ENCODE measurements around the gene SYF2. TPM values are rescaled to one million over a fixed set of nuclear protein-coding genes. Genes with fewer than 3 reads are reported as not detected.
A peak's percentile ranks its signal among the peaks of the same experiment; 100 is the strongest.

The SYF2 gene
- total and polyA plus RNA-seq, 2 donors (not counting 3 experiments of a cell fraction or from before 2014, with no cell fraction given), result 9.3 to 38.0 TPM

GRCh38 chr1:25232866-25233784 lies 823 bp upstream of the SYF2 start:
- peak overlapping the region; percentile 79 for H3K9ac ChIP-seq (replicated peaks; ENCODE audit: extremely low read depth, insufficient read depth, low read length)
- H3K4me3 ChIP-seq (replicated peaks in 1 of 3; ENCODE audit: insufficient read depth in 1 of 3, low read depth in 1 of 3, low read length in 3 of 3), result peak overlapping the region; percentile 64 to 88 (median 87)
- H2AFZ ChIP-seq (ENCODE audit: low read depth, low read length), result peak overlapping the region; percentile 45
- H3K9me3 ChIP-seq (replicated peaks; ENCODE audit: control insufficient read depth, insufficient read depth, low read length), result no peaks in the 10 kb centered on the region
- peak; percentile 71 for DNase-seq (ENCODE audit: low read depth, low spot score)
- no peak for FAIRE-seq
- dilution Hi-C loops (cut with MboI; ENCODE audit: extremely low pct_ligation_motif_present, low sequenced_read_pairs) (no loop called here), intact Hi-C loops (cut with micrococcal nuclease) (loop anchor here (1.0 to 10.0 kb wide), 4 partner anchors 14 to 591 kb away; partner anchors contain the start of genes MACO1, RSRP1, SELENON and SRRM1)
- H3K27me3 ChIP-seq (ENCODE audit: control insufficient read depth in 2 of 2, insufficient read depth in 2 of 2, low read length in 2 of 2), result no peaks in the 10 kb centered on the region
- TF ChIP-seq CTCF (IDR thresholded peaks at IDR 0.05; ENCODE audit: extremely low read depth in 1 of 2, insufficient read depth in 1 of 2, low read depth in 1 of 2, low read length in 2 of 2) (no peak), POLR2A (IDR thresholded peaks at IDR 0.05; ENCODE audit: low read depth, low read length) (no peak), MYC (IDR thresholded peaks at IDR 0.05; ENCODE audit: low read depth, low read length) (no peak), FOS (IDR thresholded peaks at IDR 0.05; ENCODE audit: borderline replicate concordance, insufficient read depth, low read length) (no peak), MAX (IDR thresholded peaks at IDR 0.05; ENCODE audit: insufficient read depth, insufficient read length) (no peak), POLR2AphosphoS5 (IDR thresholded peaks at IDR 0.05; ENCODE audit: insufficient read depth, low read depth, low read length) (peak; percentile 24), JUN (IDR thresholded peaks at IDR 0.05; ENCODE audit: borderline replicate concordance, insufficient read depth, insufficient read length, low read depth) (no peak), EZH2 (IDR thresholded peaks at IDR 0.05; ENCODE audit: borderline replicate concordance, low read depth, low read length, severe bottlenecking) (no peak), GATA2 (IDR thresholded peaks at IDR 0.05; ENCODE audit: insufficient read depth, insufficient read length, low read depth, low read length) (peak; percentile 81)
- H3K36me3 ChIP-seq (ENCODE audit: control insufficient read depth in 2 of 2, extremely low read depth in 1 of 2, insufficient read depth in 2 of 2, low read length in 2 of 2), result peaks cover 7 to 10% of the 10 kb centered on the region in 2 experiments
- H3K27ac ChIP-seq (ENCODE audit: insufficient read depth, low read depth, low read length), result peak overlapping the region; percentile 60
- POLR2A ChIA-PET, result interaction anchor here (1.0 to 2.5 kb wide), 2 partner anchors 12 to 14 kb away, joined by 5 to 28 read pairs; partner anchors contain the start of gene RSRP1
- CTCF ChIA-PET, result interaction anchor here (1.0 to 2.1 kb wide), 3 partner anchors 11 to 21 kb away, joined by 3 to 8 read pairs (median 5); partner anchors contain the start of gene RSRP1
- peaks cover 18% of the 10 kb centered on the region for H3K4me1 ChIP-seq (ENCODE audit: control insufficient read depth, extremely low read depth, insufficient read depth, low read length)
- H3K4me2 ChIP-seq (ENCODE audit: insufficient read depth, low read length), result peak overlapping the region; percentile 77
- TSS peak; percentile 84 for BruUV-seq (replicated peaks)
- no peaks in the 10 kb centered on the region for H4K20me1 ChIP-seq (replicated peaks; ENCODE audit: control insufficient read depth, extremely low read depth, insufficient read depth, low read length)
- no peaks in the 10 kb centered on the region for H3K9me1 ChIP-seq (replicated peaks; ENCODE audit: control insufficient read depth, extremely low read depth, insufficient read depth, low read length)
- H3K79me2 ChIP-seq (ENCODE audit: control insufficient read depth, insufficient read depth, low read length), result peaks cover 20% of the 10 kb centered on the region
